A172 (cell line): Measurements from ENCODE around the gene ATRNL1. TPM values are rescaled to one million over a fixed set of nuclear protein-coding genes. Genes with fewer than 3 reads are reported as not detected.
A peak's percentile ranks its signal among the peaks of the same experiment; 100 is the strongest.

Experiments
- DNase-seq: peaks from one replicate; pipeline ENCODE4 v3.0.0-alpha.2; 2015; ENCODE audit warnings: low spot score
- total RNA-seq: library from RNA; depleted of rRNA; stranded (reverse); fragments of >200 nt; shearing (Covaris generic); gene quantifications from 2 replicates; pipeline ENCODE4 v1.2.3, GENCODE V29; 2014

The ATRNL1 gene
- total RNA-seq, 1 experiment from 2014 or later: 11.4 TPM

DNA sequence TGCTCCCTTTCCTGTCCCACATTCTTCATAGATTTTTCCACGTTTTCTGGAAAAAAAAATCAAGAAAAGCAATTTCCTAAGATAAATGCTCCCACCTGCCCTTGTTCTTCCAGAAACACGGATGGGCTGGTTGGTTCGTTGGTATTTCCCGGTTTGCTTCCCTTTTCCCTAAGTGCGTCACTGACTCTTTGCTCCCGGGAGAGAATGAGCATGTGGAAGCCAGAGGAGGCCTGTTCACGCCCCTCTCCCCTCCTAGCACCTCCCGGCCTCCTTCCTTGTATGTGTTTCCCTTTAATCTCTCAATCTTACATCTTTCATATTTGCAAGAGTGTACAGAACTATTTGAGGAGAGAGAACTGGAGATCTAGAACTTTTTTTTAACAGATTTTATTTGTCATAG lies 737.9 kb downstream of the ATRNL1 start:
- DNase-seq: no peak

DNA sequence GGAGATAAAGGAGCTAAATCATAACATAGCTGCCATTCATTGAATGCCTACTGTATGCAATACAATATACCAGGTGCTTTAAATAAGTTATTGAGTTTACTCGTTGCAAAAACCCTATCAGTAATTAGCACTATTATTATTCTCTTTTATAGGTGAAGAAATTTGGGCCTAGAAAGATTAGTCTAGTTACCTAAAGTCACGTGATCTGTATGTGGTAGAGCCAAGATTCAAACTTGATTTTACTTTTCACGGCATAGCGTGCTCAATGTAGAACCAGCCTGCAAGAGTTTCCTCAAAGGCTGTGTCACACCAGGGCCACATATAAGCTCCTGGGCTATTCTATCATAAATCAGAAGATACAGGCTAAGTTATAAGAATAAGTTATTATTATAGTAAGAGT lies 740.0 kb downstream of the ATRNL1 start:
- no peak for DNase-seq

DNA sequence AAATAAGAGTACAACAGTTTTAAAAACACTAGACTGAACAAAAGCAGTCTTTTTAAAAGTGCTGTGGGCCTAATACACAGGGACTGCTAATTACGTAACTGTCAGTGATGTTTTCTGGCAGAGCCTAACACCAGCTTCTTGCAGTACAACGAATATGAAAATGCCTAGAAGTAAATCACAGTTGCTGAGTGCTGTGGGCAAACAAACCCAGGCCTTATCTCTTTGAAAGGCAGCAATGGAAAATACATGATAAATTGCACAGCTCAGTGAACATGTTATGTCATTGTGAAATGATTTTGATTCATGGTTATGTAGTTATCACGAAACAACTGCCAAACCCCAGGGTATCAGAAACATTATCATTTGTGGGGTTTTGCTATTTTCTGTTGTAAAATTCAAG lies 751.4 kb downstream of the ATRNL1 start:
- no peak for DNase-seq

DNA sequence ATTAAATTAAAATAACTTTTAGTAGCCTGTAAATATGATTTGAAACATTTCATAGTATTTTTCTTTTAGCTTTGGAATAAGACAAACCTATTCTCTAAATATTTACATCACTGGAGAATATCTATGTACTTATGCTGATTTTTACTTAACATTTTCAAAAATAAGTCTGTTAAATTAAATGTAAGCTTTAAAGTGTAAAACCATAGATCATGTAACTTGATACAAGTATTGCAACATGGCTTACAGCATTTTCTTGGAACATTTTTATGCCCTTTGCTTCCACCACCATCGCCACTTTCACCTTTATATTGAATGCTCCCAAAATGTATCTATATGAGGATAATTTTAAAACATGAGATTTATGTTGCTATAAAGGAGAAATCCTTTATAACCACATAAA lies 752.8 kb downstream of the ATRNL1 start:
- DNase-seq: no peak

DNA sequence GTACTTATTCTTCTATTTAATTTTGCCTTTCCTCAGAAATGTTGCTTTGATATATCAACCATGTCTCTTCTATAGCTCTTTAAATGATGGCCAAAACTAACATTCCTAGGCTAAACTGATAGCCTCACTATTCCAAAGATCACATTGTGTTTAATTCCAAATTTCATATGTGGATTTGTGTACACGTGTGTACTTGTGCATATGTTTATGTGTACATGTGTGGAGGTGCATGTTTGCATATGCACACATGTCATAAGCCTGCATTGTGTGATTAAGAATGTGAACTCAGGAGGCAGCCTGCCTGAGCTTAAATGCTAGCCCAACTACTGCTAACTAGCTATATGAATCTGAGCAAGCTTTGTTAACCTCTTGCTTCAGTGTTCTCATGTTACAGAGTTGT lies 753.4 kb downstream of the ATRNL1 start:
- DNase-seq: no peak

DNA sequence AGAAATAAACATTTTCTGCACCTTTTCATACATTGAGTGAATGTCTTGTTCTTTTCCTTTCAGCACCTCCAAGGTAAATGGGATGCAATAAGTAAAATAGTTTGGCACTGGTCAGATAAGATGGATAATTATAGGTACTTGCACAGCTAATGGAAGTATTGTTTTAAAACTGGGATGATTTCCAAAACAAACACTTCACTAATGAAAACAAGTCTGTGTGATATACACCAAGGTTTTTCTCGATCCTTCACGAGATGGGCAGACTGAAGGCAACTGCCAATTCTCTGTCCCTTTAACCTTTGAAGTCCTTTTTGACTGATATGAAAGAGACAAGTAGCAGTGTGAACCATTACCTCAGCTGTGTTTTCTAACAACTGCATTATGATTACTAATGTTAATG lies 756.0 kb downstream of the ATRNL1 start:
- DNase-seq: no peak

DNA sequence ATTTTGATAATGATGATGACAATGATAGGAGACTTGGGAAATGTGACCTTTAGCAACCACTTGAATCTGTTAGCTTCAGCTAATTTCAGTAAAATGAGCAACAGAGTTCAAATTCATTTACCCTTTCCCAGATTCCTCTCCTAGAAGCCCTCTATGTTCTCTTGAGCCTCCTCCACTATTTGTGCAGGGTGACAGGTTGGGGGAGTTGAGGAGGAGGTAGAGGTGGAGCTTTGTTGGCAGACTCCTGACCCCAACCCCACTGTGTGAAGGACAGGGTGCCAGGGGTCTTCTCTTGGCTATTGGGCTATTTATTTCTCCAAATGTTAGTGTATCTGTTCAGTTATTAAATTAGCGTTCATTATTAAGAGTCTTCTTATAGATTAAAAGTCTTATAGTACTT lies 757.5 kb downstream of the ATRNL1 start:
- DNase-seq: no peak

DNA sequence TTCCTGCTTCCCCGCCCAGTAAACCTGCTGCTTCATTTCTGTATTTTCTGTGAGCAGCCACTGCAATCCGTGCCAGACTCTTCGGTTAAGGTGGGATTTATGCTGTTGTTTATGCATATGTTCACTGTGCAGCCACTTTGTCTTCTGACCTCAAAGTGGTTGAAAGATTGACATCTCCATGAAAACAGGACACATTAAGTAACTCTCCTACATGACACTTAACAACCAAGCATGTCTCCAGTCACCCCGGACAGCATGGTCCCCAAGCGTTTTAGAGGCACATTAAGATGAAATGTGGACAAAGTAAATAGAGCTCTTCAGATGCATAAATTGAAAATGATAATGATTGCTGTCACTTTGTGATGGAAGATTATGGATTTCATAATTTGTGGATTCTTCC lies 758.5 kb downstream of the ATRNL1 start:
- DNase-seq: no peak

DNA sequence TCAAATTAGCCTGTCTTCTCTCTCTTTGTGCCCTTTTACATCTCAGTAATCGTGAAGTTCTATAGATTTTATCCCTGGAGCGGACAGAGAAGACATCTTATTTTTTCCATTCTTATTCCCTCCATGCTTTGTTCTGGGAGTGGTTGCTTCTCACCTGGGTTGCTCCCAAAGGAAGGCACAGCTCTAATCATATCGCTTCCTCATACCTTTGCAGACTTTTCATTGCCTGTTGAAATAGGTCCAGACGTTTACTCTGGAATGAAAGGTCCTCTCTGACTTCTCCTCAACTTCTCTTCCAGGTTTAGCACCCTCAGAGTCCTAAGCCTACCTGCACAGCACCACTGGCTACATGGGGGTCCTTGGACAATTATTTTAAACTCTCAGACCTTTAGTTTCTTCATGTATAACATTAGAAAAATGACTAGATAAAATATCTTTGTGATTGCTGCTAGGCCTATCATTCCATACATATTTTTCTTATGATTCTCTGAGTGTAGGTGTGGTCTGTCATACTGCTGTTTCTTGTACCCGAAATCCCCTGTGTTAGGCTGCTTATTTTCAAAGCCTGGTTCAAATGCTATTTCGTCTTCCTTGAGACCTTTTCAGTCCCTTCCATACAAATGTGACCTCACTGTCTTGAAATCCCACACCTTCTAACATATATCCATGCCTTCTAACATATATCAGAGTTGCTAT lies 761.7 kb downstream of the ATRNL1 start:
- peak; percentile 37 for DNase-seq

DNA sequence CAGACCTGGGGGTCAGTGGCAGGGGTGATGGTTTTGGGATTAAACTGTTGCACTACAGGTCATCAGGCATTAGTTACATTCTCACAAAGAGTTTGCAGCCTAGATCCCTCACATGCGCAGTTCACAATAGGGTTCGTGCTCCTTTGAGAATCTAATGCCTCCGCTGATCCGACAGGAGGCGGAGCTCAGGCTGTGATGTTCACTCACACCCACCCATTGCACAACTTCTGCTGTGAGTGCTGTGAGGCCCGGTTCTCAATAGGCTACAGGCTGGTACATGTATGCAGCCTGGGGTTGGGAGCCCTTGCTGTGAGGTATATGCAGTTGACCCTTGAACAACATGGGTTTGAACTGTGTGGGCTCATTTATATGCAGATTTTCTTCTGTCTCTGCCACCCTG lies 763.4 kb downstream of the ATRNL1 start:
- no peak for DNase-seq

DNA sequence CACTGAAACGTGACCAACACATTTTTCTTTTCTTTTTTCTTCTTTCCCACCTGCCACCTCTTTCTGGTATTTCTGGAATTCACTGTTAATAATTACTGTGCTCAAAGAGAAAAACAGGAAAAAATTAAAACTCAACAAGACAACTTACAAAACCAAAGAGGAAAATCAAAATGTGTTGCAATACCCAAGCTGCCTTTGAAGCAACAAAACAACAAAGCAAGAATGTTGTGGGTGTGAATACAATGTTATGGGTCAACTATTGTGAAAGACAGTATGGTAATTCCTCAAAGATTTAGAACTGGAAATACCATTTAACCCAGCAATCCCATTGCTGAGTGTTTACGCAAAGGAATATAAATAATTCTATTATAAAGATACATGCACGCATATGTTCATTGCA lies 764.7 kb downstream of the ATRNL1 start:
- no peak for DNase-seq

DNA sequence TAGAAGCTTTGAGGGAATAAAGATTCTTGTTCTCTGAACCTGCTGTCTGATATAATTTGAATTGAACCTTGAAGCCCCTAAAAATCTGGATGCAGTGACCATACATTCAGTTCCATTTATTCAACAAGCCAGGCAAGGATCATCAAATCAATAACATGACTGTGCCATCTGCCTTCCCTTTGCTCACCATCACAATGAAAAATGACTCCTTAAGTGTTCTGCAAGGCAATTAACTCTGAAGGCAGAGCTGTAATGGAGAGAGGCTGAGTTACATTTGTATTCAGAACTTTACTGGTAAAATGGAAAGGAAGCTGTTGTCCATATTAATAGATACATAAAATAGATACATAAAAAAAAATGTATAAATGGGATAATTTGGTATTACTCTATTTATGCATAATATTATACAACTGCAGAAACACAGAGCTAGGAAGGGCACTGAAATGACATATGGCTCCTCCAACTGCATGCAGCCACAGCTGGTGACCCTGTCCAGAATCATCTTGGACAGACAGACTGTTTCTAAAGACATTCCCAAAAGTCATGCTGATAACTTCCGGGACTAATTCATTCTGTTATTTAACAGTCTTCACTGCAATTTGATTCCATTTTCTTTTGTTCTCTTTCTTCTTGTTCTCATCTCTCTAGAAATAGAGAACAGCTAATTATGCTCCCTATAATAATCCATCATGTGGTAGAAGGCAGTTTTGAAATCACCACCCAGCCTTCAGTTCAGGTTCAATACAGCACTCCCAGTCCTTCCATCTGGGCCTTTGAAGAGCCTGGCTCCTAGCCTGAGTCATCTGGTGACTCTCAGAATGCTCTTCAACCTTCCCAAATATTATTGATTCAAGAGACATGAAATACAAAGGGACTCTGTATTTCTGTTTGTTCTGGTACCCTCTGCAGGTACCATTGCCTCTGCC lies 767.3 kb downstream of the ATRNL1 start:
- DNase-seq: no peak

DNA sequence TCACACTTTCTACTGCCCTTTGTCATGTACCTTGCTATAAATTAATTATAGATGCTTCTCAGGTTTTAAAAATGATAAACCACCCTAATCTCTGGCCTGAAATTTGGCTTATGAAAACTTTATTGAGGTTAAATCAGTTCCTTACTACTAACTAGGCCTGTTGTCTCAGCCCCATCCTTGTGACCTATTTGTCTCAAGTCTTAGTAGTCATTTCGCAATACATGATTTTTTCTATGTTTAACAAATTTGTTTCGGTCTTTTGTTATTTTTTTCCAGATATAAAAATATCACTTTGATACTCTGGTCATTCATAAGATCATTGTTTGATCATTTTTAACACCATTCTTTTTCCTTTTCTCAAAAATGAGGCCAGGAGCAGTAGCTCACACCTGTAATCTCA lies 768.3 kb downstream of the ATRNL1 start:
- no peak for DNase-seq

DNA sequence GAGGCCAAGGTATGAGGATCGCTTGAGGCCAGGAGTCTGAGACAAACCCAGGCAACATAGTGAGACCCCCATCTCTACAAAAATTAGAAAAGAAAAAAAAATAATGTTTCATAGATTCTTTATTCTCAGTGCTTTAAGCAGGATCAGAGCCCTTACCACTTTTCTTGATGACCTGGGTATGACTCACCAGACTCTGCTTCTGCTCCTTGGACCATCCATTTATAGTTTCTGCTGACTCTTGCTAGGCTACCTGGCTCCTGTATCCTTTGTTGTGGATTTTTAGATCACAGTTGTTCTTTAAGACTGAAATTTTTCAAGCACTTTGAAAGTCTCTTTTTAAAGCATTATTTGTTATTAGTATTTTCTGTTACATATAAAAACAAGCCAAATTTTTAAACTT lies 768.7 kb downstream of the ATRNL1 start:
- peak; percentile 72 for DNase-seq

DNA sequence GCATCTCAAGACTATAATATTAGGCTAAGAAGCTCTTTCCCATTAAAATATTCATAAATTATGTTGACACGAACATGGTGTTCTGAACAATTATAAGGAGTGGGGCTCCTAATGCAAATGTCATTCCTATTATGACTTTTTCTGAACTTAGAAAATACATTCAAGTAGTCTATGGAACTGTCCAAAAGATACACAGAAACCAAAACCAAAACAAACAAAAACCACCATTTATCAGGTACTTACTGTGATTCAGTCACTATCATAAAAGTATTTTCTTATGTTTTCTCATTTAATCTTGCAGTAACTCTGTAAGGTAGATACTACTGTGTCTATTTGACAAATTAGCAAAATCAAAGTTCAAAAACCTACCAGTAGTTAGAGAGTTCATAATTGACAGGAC lies 773.0 kb downstream of the ATRNL1 start:
- DNase-seq: no peak

DNA sequence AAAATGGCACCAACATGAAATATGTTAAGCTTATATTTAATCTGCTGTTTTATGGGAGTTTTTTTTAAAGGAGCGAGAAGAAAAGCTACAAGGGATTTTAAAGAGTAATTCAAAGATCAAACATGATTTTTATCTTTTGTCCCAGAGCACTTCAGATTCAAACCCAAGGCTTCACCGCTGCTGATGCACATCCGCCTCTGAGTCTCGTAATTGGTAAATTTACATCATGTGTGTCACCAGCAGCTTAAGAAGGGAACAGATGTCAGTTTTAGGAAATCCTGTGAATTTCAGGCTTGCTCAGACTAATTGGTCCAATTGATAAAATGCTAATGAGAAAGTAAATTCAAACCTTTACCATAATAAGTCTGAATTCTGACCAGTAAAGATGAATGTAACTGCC lies 773.5 kb downstream of the ATRNL1 start:
- no peak for DNase-seq

DNA sequence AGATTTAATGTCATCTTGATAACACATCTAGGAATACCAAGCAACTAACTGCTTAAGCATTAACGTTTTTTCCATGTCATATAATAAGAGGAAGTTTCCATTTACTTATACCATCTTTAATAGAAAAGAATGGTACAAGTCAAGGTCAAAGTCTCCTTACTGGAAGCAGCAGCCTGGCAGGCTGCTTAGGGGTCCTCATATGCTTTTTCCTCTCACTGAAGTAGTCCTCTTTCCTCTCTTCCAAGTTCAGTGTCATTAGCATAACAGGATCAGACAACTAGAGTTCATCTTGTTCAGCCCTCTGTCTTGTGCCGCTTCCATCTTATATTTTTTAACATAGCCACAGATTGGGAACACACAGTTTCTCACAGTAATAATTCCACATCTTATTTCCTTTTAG lies 774.1 kb downstream of the ATRNL1 start:
- DNase-seq: no peak

DNA sequence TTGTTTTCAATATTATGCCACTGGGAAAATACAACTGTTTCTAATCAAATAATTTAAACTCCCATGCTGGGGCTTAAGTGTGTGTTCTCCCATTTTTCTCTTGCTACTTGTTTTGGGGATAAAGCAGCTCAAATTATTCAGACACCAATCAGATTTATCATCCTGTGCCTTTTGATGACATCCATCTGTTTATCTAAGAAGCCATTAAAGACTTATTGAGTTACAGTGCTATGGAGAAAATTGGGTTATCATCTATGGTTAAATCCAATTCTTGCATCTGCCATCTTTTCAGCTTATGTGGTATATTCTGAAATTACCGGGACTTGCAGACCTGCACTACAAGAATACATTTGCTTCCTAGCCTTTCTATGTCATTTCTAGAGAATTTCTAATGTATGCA lies 778.7 kb downstream of the ATRNL1 start:
- DNase-seq: no peak

DNA sequence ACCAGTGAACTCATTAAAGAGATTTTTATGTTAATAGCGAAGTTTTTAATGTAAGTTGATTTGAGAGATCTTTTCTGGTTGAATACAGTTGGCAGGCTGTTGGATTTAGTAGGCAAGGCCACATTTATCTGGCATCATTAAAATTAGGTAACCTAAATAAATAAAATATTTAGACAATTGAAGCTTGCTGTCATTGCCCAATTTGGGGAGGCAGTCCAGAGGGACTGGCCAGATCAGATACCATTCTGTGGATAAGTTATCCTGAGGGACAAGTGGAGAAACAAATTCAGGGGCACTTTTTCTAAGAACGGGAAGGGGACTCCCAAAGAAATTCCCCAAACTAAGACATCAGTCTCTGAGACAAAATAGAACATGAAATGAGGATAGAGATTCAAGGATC lies 782.0 kb downstream of the ATRNL1 start:
- DNase-seq: no peak

DNA sequence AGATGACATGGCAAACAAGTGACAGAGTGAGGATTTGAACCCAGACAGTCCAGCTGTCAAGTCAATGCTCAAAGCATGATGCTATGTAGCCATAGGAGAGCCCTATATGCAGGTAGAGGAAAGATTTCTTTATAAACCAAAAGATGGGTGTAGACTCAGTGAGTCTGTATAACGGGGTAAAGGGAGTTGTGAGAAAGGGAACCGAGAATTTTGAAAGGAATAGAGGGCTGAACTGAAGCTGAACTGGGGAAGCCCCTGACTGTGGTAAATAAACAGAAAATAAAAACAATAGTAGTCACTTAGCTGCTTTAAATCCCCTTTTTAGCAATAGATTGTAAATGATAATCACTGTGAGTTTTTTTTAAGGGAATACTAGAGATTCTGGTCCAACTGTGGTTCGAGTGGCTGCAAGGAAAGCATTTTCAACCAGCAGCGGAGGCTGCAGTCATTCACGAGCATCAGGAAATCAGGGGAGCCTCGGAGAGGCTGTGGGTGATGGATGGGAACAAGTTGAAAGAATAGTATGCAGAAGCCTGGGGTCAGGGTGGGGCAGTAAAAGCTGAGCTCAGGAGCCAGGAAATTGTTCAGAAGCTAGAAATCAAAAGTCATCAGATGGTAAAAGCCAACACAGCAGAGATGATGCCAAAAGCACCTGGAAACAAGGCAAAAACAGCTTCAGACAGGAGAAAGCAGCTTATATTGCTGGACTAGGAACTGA lies 786.4 kb downstream of the ATRNL1 start:
- no peak for DNase-seq

DNA sequence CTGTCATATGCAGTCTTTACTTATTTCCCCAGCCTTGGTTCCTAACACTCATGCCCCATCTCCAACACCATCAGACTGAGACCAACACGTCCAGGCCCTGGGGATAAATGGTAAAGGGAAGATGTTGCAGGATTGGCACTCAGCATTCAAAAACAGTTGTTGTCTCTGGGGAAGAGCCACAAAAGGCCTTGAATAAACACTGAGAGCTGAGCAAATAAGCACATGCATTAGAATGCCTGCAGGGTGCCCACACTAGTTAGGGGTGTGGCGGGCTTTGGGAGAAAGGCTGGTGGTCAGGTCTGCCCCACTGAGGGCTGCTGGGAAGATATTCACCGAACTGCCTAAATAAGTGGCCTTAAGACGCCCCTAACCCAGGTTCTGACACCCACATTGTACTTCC lies 788.9 kb downstream of the ATRNL1 start:
- no peak for DNase-seq

DNA sequence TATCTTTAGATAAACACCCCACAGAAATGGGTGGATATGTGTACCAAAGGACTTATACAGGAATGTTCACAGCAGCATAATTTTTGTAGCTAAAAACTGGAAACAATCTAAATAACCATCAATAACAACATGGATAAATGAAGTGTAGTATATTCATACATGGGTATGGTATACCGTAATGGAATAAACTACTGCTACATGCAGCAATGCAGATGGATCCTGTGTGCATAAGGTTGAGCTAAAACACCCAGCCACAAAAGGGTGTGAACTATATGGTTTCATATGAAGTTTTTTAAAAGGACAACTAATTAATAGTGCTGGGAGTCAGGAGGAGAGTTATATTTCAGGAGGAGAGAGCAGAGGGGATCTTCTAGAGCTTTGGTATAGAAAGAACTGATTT lies 790.2 kb downstream of the ATRNL1 start:
- DNase-seq: no peak

DNA sequence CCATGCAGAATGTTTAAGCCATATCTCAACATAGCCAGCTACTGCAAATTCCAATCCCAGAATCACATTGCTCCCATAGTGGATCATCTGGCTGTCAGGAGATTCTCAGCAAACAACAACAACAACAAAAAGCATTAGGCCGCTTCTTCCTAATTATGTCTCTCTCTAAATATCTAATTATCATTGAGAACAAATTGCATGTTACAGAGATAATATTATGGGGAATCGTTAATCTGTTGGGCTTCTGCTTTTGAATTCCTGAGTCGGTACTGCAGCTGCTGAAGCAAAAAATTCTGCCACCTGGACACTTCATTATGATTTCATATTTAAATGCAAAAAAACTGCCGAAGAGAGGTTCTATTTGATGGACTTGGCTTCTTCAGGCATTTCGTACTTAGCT lies 791.2 kb downstream of the ATRNL1 start:
- DNase-seq: no peak
